SU-DHL-6 (cell line): ENCODE measurements around the gene TEX35.

Experiments used
- H2AFZ ChIP-seq: fragments of 200-600 bp; sonication (generic); 2 replicates; pipeline ENCODE4 v1.6.1; 2014; ENCODE audit warnings: low read depth, mild to moderate bottlenecking, moderate library complexity, mixed read lengths, antibody characterized with exemption, low read length; ENCODE audit not compliant: severe bottlenecking
- H3F3A ChIP-seq: fragments of 200-600 bp; shearing (Covaris generic); 2 replicates; pipeline ENCODE4 v1.6.0; 2016; ENCODE audit warnings: antibody characterized with exemption, mild to moderate bottlenecking; ENCODE audit not compliant: insufficient read depth
- H3K27ac ChIP-seq: fragments of 200-600 bp; sonication (generic); 2 replicates; pipeline ENCODE4 v1.5.1; 2016; ENCODE audit warnings: low read depth, mild to moderate bottlenecking, low read length, moderate library complexity, mixed read lengths
- H3K27me3 ChIP-seq: fragments of 200-600 bp; sonication (generic), shearing (Covaris generic); 2 replicates; pipeline ENCODE4 v1.6.0; 2014; ENCODE audit warnings: mild to moderate bottlenecking, low read length
- H3K36me3 ChIP-seq: fragments of 200-600 bp; sonication (generic); 2 replicates; pipeline ENCODE4 v1.6.1; 2014; ENCODE audit warnings: mild to moderate bottlenecking, low read length, mixed read lengths
- H3K4me2 ChIP-seq: fragments of 300-600, 200-600 bp; shearing (Covaris generic), sonication (generic); 2 replicates; pipeline ENCODE4 v1.6.0; 2014; ENCODE audit warnings: low read length, low read depth, mild to moderate bottlenecking; ENCODE audit not compliant: poor library complexity, severe bottlenecking
- H3K4me3 ChIP-seq: fragments of 200-600 bp; sonication (generic); 2 replicates; pipeline ENCODE4 v1.5.1; 2014; ENCODE audit warnings: antibody characterized with exemption, low read length, mild to moderate bottlenecking, mixed read lengths; ENCODE audit not compliant: insufficient read depth, poor library complexity, severe bottlenecking
- H3K79me2 ChIP-seq: fragments of 200-600 bp; sonication (generic); 2 replicates; pipeline ENCODE4 v1.6.1; 2014; ENCODE audit warnings: mild to moderate bottlenecking, low read length, moderate library complexity; ENCODE audit not compliant: insufficient read depth
- H3K9ac ChIP-seq: fragments of 200-600 bp; sonication (generic); 2 replicates; pipeline ENCODE4 v1.7.0; 2014; ENCODE audit warnings: mild to moderate bottlenecking, low read length
- H3K9me2 ChIP-seq: fragments of 200-600 bp; sonication (generic); replicated peaks from 2 replicates; pipeline ENCODE4 v1.6.1; 2014; ENCODE audit warnings: low read length; ENCODE audit not compliant: insufficient read depth
- H3K9me3 ChIP-seq: fragments of 200-600 bp; sonication (generic); 2 replicates; pipeline ENCODE4 v1.6.1; 2014; ENCODE audit warnings: low read length, mixed read lengths; ENCODE audit not compliant: insufficient read depth
- H4K20me1 ChIP-seq: fragments of 200-600 bp; sonication (generic); 2 replicates; pipeline ENCODE4 v1.6.1; 2014; ENCODE audit warnings: low read depth, mild to moderate bottlenecking, antibody characterized with exemption, low read length, moderate library complexity, mixed read lengths
- EZH2phosphoT487 ChIP-seq: fragments of 200-600 bp; sonication (generic), shearing (Covaris generic); conservative IDR thresholded peaks from 2 replicates; pipeline ENCODE4 v1.6.1; 2018; ENCODE audit warnings: mild to moderate bottlenecking, antibody characterized with exemption, low read length, moderate library complexity, mixed read lengths
- TF ChIP-seq, protein P1 (sequence below): fragments of 200-600 bp; sonication (generic); IDR thresholded peaks from one replicate; pipeline ENCODE4 v1.5.1; 2017; ENCODE audit warnings: antibody characterized with exemption, mild to moderate bottlenecking, low read length, moderate library complexity; ENCODE audit not compliant: insufficient read depth, poor library complexity, severe bottlenecking

Gene TEX35

DNA sequence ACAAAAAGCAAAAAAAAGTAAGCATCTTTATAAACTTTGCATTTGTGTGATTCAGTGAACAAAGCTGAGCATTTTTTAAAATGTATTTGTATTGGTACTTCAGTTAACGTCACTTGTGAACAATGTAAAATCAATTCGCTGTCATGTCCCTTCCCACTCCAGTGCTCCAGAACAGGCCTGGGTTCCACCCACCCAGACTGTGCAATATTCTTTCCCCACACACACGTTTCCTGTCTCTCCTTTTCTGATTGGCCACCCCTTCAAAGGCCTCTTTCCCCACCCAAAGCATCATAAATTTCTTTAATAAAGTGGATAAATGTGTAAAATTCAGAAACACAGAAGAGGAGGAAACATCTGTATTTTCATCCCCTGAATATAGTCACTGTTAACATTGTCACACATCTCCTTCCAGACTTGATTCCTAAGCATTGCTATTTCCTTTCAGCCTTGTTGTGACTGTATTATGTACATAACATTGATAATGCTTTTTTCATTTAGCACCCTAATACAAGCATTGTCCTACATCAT lies 28.1 kb upstream of the TEX35 start:
- TF ChIP-seq EZH2phosphoT487 = no peak
- TF ChIP-seq, protein P1, sequence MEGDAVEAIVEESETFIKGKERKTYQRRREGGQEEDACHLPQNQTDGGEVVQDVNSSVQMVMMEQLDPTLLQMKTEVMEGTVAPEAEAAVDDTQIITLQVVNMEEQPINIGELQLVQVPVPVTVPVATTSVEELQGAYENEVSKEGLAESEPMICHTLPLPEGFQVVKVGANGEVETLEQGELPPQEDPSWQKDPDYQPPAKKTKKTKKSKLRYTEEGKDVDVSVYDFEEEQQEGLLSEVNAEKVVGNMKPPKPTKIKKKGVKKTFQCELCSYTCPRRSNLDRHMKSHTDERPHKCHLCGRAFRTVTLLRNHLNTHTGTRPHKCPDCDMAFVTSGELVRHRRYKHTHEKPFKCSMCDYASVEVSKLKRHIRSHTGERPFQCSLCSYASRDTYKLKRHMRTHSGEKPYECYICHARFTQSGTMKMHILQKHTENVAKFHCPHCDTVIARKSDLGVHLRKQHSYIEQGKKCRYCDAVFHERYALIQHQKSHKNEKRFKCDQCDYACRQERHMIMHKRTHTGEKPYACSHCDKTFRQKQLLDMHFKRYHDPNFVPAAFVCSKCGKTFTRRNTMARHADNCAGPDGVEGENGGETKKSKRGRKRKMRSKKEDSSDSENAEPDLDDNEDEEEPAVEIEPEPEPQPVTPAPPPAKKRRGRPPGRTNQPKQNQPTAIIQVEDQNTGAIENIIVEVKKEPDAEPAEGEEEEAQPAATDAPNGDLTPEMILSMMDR = no peak
- no peak overlapping the region for H3K4me2 ChIP-seq
- H3F3A ChIP-seq = no peaks in the 10 kb centered on the region
- no peaks in the 10 kb centered on the region for H3K9me2 ChIP-seq
- no peak overlapping the region for H3K27ac ChIP-seq
- no peak overlapping the region for H3K9ac ChIP-seq
- no peak overlapping the region for H3K4me3 ChIP-seq
- no peaks in the 10 kb centered on the region for H3K36me3 ChIP-seq
- no peak overlapping the region for H2AFZ ChIP-seq
- no peaks in the 10 kb centered on the region for H4K20me1 ChIP-seq
- no peaks in the 10 kb centered on the region for H3K79me2 ChIP-seq
- H3K27me3 ChIP-seq = no peaks in the 10 kb centered on the region
- H3K9me3 ChIP-seq = no peaks in the 10 kb centered on the region

GRCh38 chr1:178485541-178485981 lies 27.3 kb upstream of the TEX35 start:
- H3K36me3 ChIP-seq = no peaks in the 10 kb centered on the region
- H3K27ac ChIP-seq = no peak overlapping the region
- TF ChIP-seq, protein P1 = no peak
- TF ChIP-seq EZH2phosphoT487 = no peak
- H3K27me3 ChIP-seq = no peaks in the 10 kb centered on the region
- H3K4me2 ChIP-seq = no peak overlapping the region
- H3K79me2 ChIP-seq = no peaks in the 10 kb centered on the region
- H3K9ac ChIP-seq = no peak overlapping the region
- no peak overlapping the region for H2AFZ ChIP-seq
- no peaks in the 10 kb centered on the region for H3F3A ChIP-seq
- H3K9me2 ChIP-seq = no peaks in the 10 kb centered on the region
- no peak overlapping the region for H3K4me3 ChIP-seq
- H4K20me1 ChIP-seq = no peaks in the 10 kb centered on the region
- H3K9me3 ChIP-seq = no peaks in the 10 kb centered on the region

DNA sequence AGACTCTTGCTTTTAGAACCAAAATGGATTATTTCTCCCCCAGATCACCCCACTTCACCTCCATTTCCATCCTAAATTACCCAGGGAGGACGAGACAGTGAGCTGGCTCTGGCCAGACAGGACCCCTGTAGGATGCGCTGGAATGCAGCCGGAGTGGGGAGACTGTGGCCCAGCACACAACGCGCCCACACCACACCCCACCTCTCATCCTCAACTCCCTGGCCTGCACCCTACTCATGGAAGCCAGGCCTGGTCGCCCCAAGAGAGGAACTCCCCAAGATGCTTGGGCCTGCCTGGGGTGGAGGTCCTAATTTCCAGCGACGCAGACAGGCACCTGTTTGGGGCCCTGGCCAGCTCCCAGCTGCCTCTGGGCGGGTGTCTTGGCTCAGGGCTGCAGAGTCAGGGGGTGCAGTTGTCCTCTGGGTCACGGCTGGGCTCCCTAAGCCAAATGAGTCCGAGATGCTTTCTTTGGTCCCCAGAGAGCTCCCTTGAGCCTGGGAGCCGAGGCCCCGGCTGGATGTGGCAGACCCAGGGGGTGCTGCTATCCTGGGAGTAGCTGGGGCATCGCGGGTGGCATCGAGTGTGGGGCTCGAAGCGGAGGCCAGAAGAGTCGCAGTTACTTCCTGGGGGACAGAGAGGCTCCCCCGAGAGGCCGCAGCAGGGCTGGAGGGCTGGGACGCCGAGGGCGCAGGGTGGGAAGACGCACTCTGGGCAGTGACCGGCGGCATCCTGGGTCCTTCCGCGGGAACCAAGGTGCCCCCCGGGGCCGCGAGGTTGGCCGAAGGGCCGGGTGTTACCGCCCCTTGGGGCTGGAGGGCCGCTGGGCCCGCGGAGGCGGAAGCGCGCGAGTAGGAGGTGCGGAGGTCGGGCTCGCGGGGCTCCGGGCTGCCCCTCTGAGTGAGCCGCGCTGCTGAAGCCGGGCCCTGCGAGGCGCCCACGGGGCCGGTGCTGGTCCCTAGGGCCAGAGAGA lies 26.5 kb upstream of the TEX35 start:
- Histone ChIP-seq H3K36me3 (no peaks in the 10 kb centered on the region), H3K9me2 (no peaks in the 10 kb centered on the region), H4K20me1 (no peaks in the 10 kb centered on the region), H3K4me3 (no peak overlapping the region), H3K9me3 (no peaks in the 10 kb centered on the region), H2AFZ (no peak overlapping the region), H3K27ac (no peak overlapping the region), H3K79me2 (no peaks in the 10 kb centered on the region), H3K27me3 (no peaks in the 10 kb centered on the region), H3K4me2 (no peak overlapping the region), H3F3A (no peaks in the 10 kb centered on the region), H3K9ac (no peak overlapping the region)
- no peak for TF ChIP-seq EZH2phosphoT487
- TF ChIP-seq, protein P1 = no peak
